Activated T-helper 1 cell treated with anti-CD3 and anti-CD28 coated beads, Interleukin-2, amount 50 U/mL, for 16 hours (primary cell): ENCODE data around the gene UBE2B.

Experiments used
- DNase-seq, 2 donors: peaks; one replicate each; pipeline ENCODE4 v3.0.0-alpha.2; 2020; ENCODE audit warnings: low read depth in 1 of 2, low spot score in 1 of 2

UBE2B gene

GRCh38 chr5:134437340-134437846 lies 66.0 kb downstream of the UBE2B start:
- DNase-seq = no peak

GRCh38 chr5:134437847-134438581 lies 66.6 kb downstream of the UBE2B start:
- DNase-seq = no peak

GRCh38 chr5:134438721-134439123 lies 67.4 kb downstream of the UBE2B start:
- DNase-seq = no peak

- no peak for DNase-seq
Measured at GRCh38 chr5:134439210-134439654, 67.9 kb downstream of the UBE2B start.

GRCh38 chr5:134440201-134440755 lies 68.9 kb downstream of the UBE2B start:
- DNase-seq = no peak
